T47D (cell line): ENCODE measurements around the gene WNT4.
A peak's percentile ranks its signal among the peaks of the same experiment; 100 is the strongest.

Experiments
- DNase-seq, 2 experiments: peaks; one replicate each; pipeline versions ENCODE4 v3.0.0 to v3.0.0-alpha.2; 2011 to 2012; ENCODE audit warnings: low read depth in 1 of 2, low spot score in 1 of 2
- JUND ChIP-seq: IDR thresholded peaks from 2 replicates; pipeline ENCODE4 v1.6.1; 2012; ENCODE audit warnings: low read depth
- in situ Hi-C: cut with HindIII; loops from 2 replicates; pipeline ENCODE4 v1.10.0; 2016; ENCODE audit warnings: low sequenced_read_pairs, low pct_unique_long_range_greater_than_20kb

Gene WNT4

GRCh38 chr1:22155517-22155916, 12.6 kb upstream of the WNT4 start:
- in situ Hi-C loops, result no loop called here

DNA sequence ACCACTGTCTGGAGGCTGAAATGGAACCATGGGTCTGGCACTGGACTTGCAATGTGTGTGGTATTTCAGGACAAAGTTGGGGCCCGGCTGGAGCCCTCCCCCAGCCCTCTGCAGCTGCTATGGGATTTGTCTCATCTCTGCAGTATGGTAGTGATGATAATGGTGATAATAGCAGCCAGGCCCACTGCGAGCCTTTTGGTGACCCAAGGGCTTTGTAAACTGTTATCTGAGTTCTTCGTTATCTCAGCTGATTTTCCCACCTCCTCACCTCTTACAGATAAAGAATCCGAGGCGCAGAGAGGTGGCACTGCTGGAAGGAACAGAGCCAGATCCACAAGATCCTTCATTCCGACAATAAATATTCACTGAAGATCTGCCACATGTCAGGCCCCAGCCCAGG, 11.7 kb upstream of the WNT4 start:
- no peak for DNase-seq
- no peak for TF ChIP-seq JUND
- in situ Hi-C loops, result no loop called here

More at GRCh38 chr1:22155517-22155916, 12.6 kb upstream of the WNT4 start:
- no peak for TF ChIP-seq JUND
- no peak for DNase-seq

GRCh38 chr1:22153660-22154437, 11.0 kb upstream of the WNT4 start:
- no peak for TF ChIP-seq JUND
- in situ Hi-C loops, result no loop called here
- DNase-seq, result no peak

DNA sequence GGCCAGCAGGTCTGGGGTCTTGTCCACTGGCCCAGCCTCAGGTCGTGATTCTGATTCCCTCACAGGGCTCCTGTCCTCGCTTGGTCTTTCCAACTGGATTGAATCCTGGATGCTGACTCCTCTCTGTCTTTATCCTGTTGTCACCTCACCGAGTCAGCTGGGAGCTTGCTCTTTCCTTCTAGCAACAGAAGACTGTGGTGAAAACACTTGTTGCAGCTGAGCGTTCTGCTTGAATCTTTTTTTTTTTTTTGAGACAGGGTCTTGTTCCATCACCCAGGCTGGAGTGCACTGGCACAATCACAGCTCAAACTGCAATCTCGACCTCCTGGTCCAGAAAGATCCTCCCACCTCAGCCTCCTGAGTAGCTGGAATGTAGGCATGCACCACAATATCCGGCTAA, 8.0 kb upstream of the WNT4 start:
- in situ Hi-C loops, result no loop called here
- no peak for DNase-seq
- no peak for TF ChIP-seq JUND

GRCh38 chr1:22142315-22143064, 407 bp downstream of the WNT4 start:
- peak; percentile 55 to 62 for DNase-seq
- no peak for TF ChIP-seq JUND
- in situ Hi-C loops, result no loop called here

GRCh38 chr1:22141554-22142314, 1.2 kb downstream of the WNT4 start:
- no peak for TF ChIP-seq JUND
- DNase-seq, result no peak
- in situ Hi-C loops, result no loop called here

DNA sequence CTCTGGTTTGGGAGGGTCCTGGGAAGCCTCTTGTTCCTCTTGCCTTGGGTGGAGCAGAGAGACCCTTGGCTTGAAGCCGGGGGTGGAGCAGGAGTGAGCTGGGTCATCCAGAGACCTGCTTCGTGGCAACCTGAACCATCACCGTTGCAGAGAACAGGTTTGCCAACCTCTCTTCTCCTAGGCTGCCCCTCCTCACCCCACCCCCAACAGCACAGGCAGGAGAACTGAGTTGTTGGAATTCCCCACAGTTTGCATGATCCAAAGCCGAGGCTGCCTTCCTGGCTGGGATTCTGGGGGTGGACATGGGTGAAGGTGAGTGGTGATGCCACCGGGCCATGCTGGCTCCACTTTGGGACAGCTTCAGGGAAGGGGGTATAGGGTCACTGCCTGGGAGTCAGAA, 2.2 kb downstream of the WNT4 start:
- no peak for TF ChIP-seq JUND
- peak in 1 of 2 experiments; percentile 30 for DNase-seq
- in situ Hi-C loops, result no loop called here

GRCh38 chr1:22139817-22140216, 3.1 kb downstream of the WNT4 start:
- in situ Hi-C loops, result no loop called here
- DNase-seq, result no peak
- no peak for TF ChIP-seq JUND

DNA sequence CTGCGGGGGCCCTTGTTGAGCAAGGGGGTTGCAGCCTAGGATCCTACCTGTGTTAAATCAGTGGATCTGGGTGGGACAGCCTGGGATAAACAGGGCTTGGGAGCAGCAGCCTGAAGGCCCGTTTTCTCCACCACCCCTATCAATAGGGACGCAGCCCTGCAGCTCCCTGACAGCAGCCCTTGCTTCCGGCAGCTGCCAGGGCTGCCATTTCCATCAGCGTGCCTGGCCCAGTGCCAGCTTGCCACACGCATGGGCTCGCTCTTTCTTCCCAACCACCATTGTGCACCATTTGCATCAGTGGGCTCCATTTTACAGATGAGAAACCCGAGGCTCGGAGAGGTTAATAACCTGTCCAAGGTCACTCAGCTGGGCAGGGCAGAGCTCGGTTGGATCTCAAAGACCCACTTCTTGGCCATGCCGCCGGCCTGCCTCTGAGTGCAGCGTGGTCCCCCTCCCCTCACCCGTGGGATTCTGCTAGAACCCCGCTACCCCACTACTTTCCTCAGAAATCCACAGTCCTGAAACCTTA, 3.8 kb downstream of the WNT4 start:
- TF ChIP-seq JUND, result no peak
- in situ Hi-C loops, result no loop called here
- DNase-seq, result no peak

DNA sequence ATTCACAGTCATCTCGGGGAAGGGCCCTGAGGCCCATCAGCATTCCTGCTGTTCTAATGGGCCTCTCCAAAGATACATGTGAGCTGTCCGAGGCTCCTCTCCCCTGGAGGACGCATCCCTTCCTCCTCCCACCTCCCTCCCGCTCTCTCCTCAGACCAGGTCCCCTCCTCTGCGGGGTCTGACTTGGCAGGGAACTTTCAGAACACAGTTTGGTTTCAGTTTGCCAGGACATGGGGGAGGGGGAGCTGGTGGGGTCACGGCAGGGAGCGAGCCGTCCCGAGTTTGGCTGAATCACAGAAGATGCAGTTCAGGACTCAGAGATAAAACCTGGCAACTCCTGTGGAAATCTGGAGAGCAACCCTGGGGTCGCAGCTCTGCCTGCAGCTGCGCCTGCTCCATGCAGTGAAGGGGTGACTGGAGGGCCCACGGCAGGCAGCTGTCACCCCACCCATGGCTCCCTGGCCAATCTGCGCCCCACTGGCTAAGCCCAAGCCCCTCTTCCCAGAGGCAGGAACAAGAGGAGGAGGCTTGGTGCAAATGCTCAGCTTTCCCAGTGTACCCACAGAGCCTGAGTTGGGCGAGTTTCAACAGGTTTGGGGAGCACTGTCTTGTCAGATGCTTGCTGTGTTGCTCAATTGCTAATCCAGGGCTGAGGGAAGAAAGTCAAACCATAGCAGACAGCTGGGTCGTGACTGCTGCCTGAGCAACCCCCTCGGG, 5.7 kb downstream of the WNT4 start:
- in situ Hi-C loops, result no loop called here
- no peak for DNase-seq
- TF ChIP-seq JUND, result no peak

GRCh38 chr1:22133931-22134324, 9.0 kb downstream of the WNT4 start:
- no peak for DNase-seq
- TF ChIP-seq JUND, result no peak
- in situ Hi-C loops, result no loop called here
